T-helper 17 cell (primary cell): ENCODE measurements around the gene CCDC61. TPM values are rescaled to one million over a fixed set of nuclear protein-coding genes. Genes with fewer than 3 reads are reported as not detected.

Experiments
- ATAC-seq: fragments of 150-1000 bp; cut with Tn5 transposase; 2 replicates; pipeline ENCODE4 v1.10.0; 2021; ENCODE audit warnings: mild to moderate bottlenecking, moderate library complexity
- DNase-seq, 3 donors: peaks; one replicate each; pipeline versions ENCODE4 v3.0.0 to v3.0.0-alpha.2; 2020 to 2021
- H3K9me3 ChIP-seq: one replicate; pipeline ENCODE4 v1.7.0; 2013; ENCODE audit warnings: low read length, mild to moderate bottlenecking; ENCODE audit not compliant: control insufficient read depth, poor library complexity, severe bottlenecking
- H3K27ac Mint-ChIP-seq: one replicate; pipeline ENCODE4 v1.8.0; 2022; ENCODE audit warnings: mild to moderate bottlenecking, moderate library complexity, mixed read lengths
- H3K27me3 Mint-ChIP-seq: one replicate; pipeline ENCODE4 v1.8.0; 2022; ENCODE audit warnings: mixed read lengths
- H3K36me3 Mint-ChIP-seq: one replicate; pipeline ENCODE4 v1.8.0; 2022; ENCODE audit warnings: low read depth, mixed read lengths
- H3K4me1 Mint-ChIP-seq: one replicate; pipeline ENCODE4 v1.8.0; 2022; ENCODE audit warnings: mild to moderate bottlenecking, mixed read lengths
- H3K4me3 Mint-ChIP-seq: one replicate; pipeline ENCODE4 v1.8.0; 2022; ENCODE audit warnings: mild to moderate bottlenecking, moderate library complexity, mixed read lengths
- total RNA-seq, 4 donors: library from RNA in 2 of 4; stranded (reverse) in 2 of 4; gene quantifications; one replicate each; pipeline ENCODE4 v1.2.3 and lab custom pipeline; 2022 to 2026

The CCDC61 gene
- total RNA-seq, 2 donors from 2014 or later, result 13.5 to 15.6 TPM

DNA sequence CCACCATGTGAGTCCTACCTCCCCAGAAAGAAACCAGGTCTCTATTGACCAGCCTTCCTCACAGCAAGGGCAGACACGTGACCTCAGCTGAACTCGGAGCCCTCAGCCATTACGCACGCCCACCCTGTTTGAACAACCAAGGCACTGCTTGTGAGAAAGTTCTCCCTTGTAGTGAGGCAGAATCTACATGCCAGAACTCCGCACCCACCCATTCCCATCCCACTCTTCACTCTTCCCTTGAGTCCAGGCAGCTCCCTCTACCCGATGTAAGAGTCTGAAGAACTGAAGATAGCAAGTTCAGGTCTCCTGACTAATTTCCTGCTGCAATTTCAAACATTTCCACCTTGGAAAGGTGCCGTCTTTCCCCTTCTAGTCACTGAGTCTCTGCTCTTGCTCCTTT, 28.0 kb upstream of the CCDC61 start:
- peaks cover 12% of the 10 kb centered on the region for H3K36me3 Mint-ChIP-seq
- no peaks in the 10 kb centered on the region for H3K9me3 ChIP-seq
- H3K4me3 Mint-ChIP-seq, result no peak overlapping the region
- no peak for DNase-seq
- H3K27ac Mint-ChIP-seq, result no peak overlapping the region
- H3K4me1 Mint-ChIP-seq, result peaks cover 10% of the 10 kb centered on the region
- no peak for ATAC-seq
- peaks cover 85% of the 10 kb centered on the region for H3K27me3 Mint-ChIP-seq

DNA sequence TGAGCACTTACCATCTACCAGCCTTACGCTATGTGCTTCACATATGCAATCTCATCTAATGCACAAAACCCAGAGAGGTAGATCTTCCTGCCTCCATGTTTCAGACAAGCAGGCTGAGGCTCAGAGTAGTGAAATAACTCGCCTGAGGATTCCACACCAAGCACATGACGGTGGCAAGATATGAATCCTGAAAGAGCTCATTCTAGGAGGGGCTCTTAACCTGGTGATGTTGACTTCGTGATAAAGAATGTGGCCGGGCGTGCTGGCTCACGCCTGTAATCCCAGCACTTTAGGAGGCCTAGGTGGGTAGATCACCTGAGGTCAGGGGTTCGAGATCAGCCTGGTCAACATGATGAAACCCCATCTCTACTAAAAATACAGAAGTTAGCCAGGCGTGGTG, 26.6 kb upstream of the CCDC61 start:
- Mint-ChIP-seq H3K27me3 (peaks cover 79% of the 10 kb centered on the region), H3K27ac (no peak overlapping the region), H3K4me1 (peaks cover 15% of the 10 kb centered on the region), H3K36me3 (peaks cover 17% of the 10 kb centered on the region), H3K4me3 (no peak overlapping the region)
- DNase-seq (no peak), ATAC-seq (no peak)
- no peaks in the 10 kb centered on the region for H3K9me3 ChIP-seq

- Mint-ChIP-seq H3K27me3 (peaks cover 80% of the 10 kb centered on the region), H3K27ac (no peak overlapping the region), H3K4me1 (peaks cover 16% of the 10 kb centered on the region), H3K36me3 (peaks cover 17% of the 10 kb centered on the region), H3K4me3 (no peak overlapping the region)
- ATAC-seq, result no peak
- no peaks in the 10 kb centered on the region for H3K9me3 ChIP-seq
- DNase-seq, result no peak
Observed at GRCh38 chr19:45969676-45970075, 25.6 kb upstream of the CCDC61 start.

DNA sequence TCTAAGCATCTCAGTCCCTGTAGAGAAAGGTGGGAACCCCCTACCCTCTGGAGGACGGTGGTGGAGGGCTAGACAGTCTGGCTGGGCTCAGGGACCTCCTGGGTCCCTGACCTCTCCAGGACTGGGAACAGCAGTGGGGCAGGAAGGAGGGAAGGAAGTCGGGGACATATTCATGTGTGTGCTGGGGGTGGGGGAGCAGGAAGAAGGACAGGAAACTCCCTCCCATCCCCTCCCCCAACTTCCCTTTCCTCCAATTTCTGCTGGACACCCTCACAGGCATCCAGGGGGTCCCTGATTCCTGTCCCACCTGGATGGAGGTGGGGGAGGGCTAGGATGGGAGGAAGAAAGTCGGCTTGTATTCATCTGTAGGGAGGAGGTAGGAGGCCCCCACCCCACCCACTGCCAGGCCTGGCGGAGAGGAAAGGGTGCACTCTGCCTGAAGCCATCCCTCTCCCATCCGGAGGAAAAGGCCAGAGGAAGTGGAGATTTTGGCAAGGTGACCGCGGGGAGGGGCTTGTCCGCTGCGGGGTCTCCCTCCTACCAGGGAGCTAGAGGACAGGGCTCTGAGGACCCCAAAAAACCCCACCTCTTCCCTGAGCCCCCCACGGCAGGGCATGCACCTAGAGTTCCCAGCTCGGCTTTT, 23.9 kb upstream of the CCDC61 start:
- Mint-ChIP-seq H3K36me3 (peaks cover 16% of the 10 kb centered on the region), H3K4me3 (peak overlapping the region; percentile 80), H3K4me1 (peaks cover 17% of the 10 kb centered on the region), H3K27me3 (peaks cover 82% of the 10 kb centered on the region), H3K27ac (peak overlapping the region; percentile 19)
- DNase-seq, result no peak
- no peak for ATAC-seq
- H3K9me3 ChIP-seq, result no peaks in the 10 kb centered on the region

- ATAC-seq (peak; percentile 84), DNase-seq (no peak)
- H3K4me1 Mint-ChIP-seq, result peaks cover 17% of the 10 kb centered on the region
- H3K27ac Mint-ChIP-seq, result peak overlapping the region; percentile 51
- peaks cover 16% of the 10 kb centered on the region for H3K36me3 Mint-ChIP-seq
- peaks cover 84% of the 10 kb centered on the region for H3K27me3 Mint-ChIP-seq
- peak overlapping the region; percentile 80 for H3K4me3 Mint-ChIP-seq
- no peaks in the 10 kb centered on the region for H3K9me3 ChIP-seq
Observed at GRCh38 chr19:45972081-45972946, 23.0 kb upstream of the CCDC61 start.

- peaks cover 13% of the 10 kb centered on the region for H3K36me3 Mint-ChIP-seq
- no peaks in the 10 kb centered on the region for H3K9me3 ChIP-seq
- ATAC-seq (no peak), DNase-seq (no peak)
- peaks cover 17% of the 10 kb centered on the region for H3K4me1 Mint-ChIP-seq
- H3K27me3 Mint-ChIP-seq, result peaks cover 84% of the 10 kb centered on the region
- peak overlapping the region; percentile 80 for H3K4me3 Mint-ChIP-seq
- H3K27ac Mint-ChIP-seq, result no peak overlapping the region
Observed at GRCh38 chr19:45972947-45973540, 22.2 kb upstream of the CCDC61 start.

- Mint-ChIP-seq H3K27ac (peak within 1 kb of the TSS; percentile 51), H3K27me3 (peaks cover 81% of the 10 kb centered on the region), H3K4me1 (peaks cover 17% of the 10 kb centered on the region), H3K4me3 (peak within 1 kb of the TSS; percentile 80), H3K36me3 (peaks cover 13% of the 10 kb centered on the region)
- no peak for ATAC-seq
- H3K9me3 ChIP-seq, result no peaks in the 10 kb centered on the region
- no peak for DNase-seq
Observed at GRCh38 chr19:45973553-45974338, 21.5 kb upstream of the CCDC61 start, which contains the start of gene NOVA2. Gene NOVA2 (minus strand): TSS chr19:45973865. CDS start chr19:45973351, 514 bp downstream.

GRCh38 chr19:45975306-45976070, 19.8 kb upstream of the CCDC61 start:
- Mint-ChIP-seq H3K4me3 (no peak overlapping the region), H3K4me1 (peaks cover 17% of the 10 kb centered on the region), H3K27ac (no peak overlapping the region), H3K27me3 (peaks cover 74% of the 10 kb centered on the region), H3K36me3 (peaks cover 11% of the 10 kb centered on the region)
- ATAC-seq, result no peak
- DNase-seq, result no peak
- no peaks in the 10 kb centered on the region for H3K9me3 ChIP-seq

DNA sequence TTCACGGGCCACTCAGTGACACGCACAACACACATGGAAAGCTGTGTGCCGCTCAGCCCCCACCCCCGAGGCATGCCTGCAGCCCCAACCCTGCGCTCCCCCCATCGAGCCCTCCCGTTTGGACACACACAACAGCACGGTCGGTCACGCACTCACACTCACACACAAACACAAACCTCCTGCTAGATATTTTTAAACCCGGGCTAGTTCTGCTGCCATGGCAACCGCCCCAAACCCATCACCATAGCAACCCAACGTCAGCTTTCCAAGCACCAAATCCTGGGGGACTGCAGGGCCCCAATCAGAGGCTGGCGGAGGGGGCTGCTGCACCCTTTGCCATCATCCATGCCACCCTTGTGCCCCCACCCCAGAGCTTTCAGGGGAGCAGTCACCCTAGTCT, 19.1 kb upstream of the CCDC61 start:
- peaks cover 67% of the 10 kb centered on the region for H3K27me3 Mint-ChIP-seq
- H3K4me3 Mint-ChIP-seq, result no peak overlapping the region
- DNase-seq (no peak), ATAC-seq (no peak)
- H3K9me3 ChIP-seq, result no peaks in the 10 kb centered on the region
- H3K36me3 Mint-ChIP-seq, result peaks cover 11% of the 10 kb centered on the region
- H3K27ac Mint-ChIP-seq, result no peak overlapping the region
- H3K4me1 Mint-ChIP-seq, result peaks cover 14% of the 10 kb centered on the region

GRCh38 chr19:45978156-45978555, 17.1 kb upstream of the CCDC61 start:
- peaks cover 2% of the 10 kb centered on the region for H3K4me1 Mint-ChIP-seq
- H3K9me3 ChIP-seq, result no peaks in the 10 kb centered on the region
- peaks cover 2% of the 10 kb centered on the region for H3K36me3 Mint-ChIP-seq
- H3K27ac Mint-ChIP-seq, result no peak overlapping the region
- no peak for ATAC-seq
- peaks cover 61% of the 10 kb centered on the region for H3K27me3 Mint-ChIP-seq
- DNase-seq, result no peak
- no peak overlapping the region for H3K4me3 Mint-ChIP-seq

DNA sequence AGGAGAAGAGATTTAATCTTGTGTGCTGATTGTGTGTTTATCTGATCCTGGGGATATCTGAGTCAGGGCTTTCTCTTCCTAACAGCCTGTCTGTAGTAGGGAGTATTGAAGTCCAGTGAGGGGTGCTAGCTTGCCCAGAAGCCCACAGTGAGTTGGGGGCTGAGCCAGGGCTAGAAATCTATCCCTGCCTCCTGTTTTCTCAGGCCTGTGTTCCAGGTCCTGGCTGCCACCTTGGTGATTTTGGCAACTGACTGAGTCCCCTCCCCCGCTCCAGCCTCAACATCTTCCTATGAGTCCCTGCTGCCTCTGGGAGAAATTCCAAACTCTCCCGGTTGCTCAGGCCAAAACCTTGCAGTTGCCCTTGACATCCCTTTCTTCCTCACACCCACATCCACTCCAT, 13.9 kb upstream of the CCDC61 start:
- H3K9me3 ChIP-seq, result no peaks in the 10 kb centered on the region
- H3K4me3 Mint-ChIP-seq, result no peak overlapping the region
- no peak overlapping the region for H3K27ac Mint-ChIP-seq
- H3K4me1 Mint-ChIP-seq, result no peaks in the 10 kb centered on the region
- H3K36me3 Mint-ChIP-seq, result no peaks in the 10 kb centered on the region
- H3K27me3 Mint-ChIP-seq, result peaks cover 45% of the 10 kb centered on the region
- DNase-seq (no peak), ATAC-seq (no peak)

- DNase-seq (no peak), ATAC-seq (no peak)
- peaks cover 3% of the 10 kb centered on the region for H3K4me1 Mint-ChIP-seq
- H3K27ac Mint-ChIP-seq, result no peak overlapping the region
- H3K36me3 Mint-ChIP-seq, result peaks cover 6% of the 10 kb centered on the region
- H3K4me3 Mint-ChIP-seq, result no peak overlapping the region
- no peaks in the 10 kb centered on the region for H3K9me3 ChIP-seq
- H3K27me3 Mint-ChIP-seq, result peaks cover 53% of the 10 kb centered on the region
Observed at GRCh38 chr19:45985321-45985720, 9.9 kb upstream of the CCDC61 start.
